ENCODE measurements around the gene SPG11.
A peak's percentile ranks its signal among the peaks of the same experiment; 100 is the strongest.
"Not testable (repeated sequence)": the region's sequence is repeated elsewhere in the genome, so short reads cannot be mapped to it uniquely, and the experiment has no call there.

The SPG11 gene

GRCh38 chr15:44549152-44549551 lies 114.3 kb downstream of the SPG11 start:
- not testable (repeated sequence) for DNase-seq

DNA sequence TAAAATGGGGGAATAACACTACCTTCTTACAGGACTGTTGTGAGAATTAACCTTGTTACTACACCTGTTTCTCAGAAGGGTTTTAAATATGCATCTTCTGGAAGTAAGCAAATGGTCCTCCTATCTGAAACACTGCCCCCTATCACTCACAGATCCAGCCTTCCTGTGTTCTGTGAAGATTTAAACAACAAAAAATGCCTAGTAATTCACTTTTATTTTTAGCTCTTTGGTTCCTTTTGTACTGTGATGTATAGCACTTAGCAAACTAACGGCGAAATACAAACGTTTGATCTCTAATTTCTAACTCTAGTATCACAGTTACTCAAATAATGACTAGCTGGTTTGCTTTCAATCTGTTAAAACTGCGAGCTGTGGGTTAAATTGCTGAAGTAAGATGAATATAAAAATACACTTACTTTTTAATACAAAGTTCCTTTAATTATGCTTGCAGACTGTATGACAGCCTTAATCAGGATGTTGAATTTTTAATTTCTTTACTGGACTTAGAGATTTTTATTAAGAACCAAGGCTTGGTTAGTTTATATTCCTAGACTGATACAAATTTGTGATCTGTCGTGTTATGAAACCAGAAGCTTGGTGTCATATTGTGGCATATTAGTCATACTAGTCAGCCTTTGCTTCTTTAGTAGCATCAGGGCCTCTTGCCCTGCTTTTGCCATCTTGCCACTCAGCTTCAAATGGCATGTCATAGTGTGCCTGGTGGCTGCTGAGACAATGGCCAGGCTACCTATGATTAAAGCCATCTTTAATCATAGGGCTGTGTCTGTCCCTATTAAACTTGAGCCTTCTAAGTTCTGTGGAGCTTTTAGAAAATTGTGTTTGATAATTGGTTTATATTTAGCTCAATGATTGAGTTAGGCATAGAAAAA lies 117.3 kb downstream of the SPG11 start:
- DNase-seq, result no peak

- DNase-seq, result not testable (repeated sequence)
Observed at GRCh38 chr15:44544745-44545144, 118.7 kb downstream of the SPG11 start.

GRCh38 chr15:44542596-44542995 lies 120.9 kb downstream of the SPG11 start:
- DNase-seq, result no peak

DNA sequence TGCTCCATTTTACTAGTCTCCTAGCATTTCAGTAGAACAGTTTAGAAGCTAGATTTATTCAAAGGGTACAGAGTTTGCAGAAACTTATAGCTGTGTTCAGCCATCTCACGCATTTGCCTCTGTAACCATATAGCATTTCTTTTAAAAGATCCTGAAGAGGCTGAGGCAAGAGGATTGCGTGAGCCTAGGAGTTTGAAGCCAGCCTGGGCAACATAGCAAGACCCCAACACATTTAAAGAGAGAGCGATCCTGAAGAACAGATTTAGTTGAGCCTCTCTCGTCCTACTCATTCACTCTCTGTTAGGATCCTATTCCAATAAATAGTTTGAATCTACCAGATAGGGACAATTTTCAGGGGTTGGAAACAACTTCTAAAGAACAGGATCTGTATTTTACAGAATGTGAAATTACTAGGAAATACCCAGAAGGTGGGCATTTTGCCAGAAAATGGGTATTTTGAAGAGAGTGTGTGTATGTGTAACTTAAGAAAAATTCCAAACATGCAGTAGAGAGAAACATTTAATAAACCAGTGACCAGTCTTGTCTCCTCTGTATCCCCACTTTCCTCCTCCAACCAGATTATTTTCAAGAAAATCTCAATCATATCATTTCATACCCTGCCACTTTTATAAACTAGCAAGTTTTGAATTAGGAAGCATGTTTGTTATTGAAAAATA lies 122.0 kb downstream of the SPG11 start:
- no peak for DNase-seq

GRCh38 chr15:44537735-44538240 lies 125.7 kb downstream of the SPG11 start:
- no peak for DNase-seq

GRCh38 chr15:44536962-44537734 lies 126.3 kb downstream of the SPG11 start, which contains the start of gene EIF3J:
TSS of gene EIF3J (plus strand) at chr15:44537147. CDS start at chr15:44537195, 48 bp downstream.
- peak; percentile 69 for DNase-seq

- DNase-seq, result peak; percentile 60
Observed at GRCh38 chr15:44536302-44536961, 127.0 kb downstream of the SPG11 start.

- no peak for DNase-seq
Observed at GRCh38 chr15:44535523-44536301, 127.8 kb downstream of the SPG11 start.

- DNase-seq, result no peak
Observed at GRCh38 chr15:44535092-44535491, 128.4 kb downstream of the SPG11 start.

- DNase-seq, result no peak
Observed at GRCh38 chr15:44532689-44533088, 130.8 kb downstream of the SPG11 start.

GRCh38 chr15:44532275-44532674 lies 131.2 kb downstream of the SPG11 start:
- DNase-seq, result not testable (repeated sequence)

GRCh38 chr15:44530653-44531052 lies 132.8 kb downstream of the SPG11 start:
- DNase-seq, result no peak

GRCh38 chr15:44529864-44530604 lies 133.4 kb downstream of the SPG11 start:
- no peak for DNase-seq

DNA sequence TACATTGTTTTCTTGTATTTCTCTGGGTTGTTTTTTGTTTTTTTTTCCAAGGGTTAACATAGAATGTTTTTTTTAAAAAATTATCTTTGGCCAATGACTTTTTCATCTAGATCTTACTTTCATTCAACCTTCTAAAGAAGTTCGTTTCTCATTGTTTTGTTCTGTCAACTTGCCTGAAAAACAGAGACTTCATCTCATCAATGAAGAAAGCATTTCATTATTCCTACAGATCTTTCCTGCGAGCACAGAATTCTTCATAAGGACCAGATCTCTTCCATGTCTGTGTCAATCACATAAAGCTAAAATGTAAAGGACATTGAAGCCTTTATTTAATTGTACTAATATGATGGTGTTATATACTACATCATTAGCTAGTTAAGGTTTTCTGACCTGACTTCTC lies 136.2 kb downstream of the SPG11 start:
- no peak for DNase-seq

DNA sequence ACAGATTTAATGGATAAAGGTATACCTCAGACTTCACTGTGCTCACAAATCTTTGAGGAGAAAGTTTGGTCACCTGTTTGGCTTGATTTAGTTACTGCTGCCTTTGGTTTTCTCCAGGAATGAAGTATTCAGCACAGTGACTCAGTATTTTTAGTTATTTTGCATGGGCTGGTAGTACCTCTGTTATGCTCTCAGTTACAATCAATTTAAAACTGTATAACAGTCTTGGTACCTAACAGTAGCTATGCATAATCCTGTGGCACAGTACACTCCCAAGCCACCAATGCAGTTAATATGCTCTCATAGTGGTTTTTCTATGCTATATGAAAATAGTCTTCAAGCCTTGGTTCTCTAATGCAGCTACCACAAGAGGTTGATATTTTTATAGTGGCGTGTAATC lies 138.4 kb downstream of the SPG11 start:
- DNase-seq, result no peak

GRCh38 chr15:44519537-44519936 lies 143.9 kb downstream of the SPG11 start:
- no peak for DNase-seq

DNA sequence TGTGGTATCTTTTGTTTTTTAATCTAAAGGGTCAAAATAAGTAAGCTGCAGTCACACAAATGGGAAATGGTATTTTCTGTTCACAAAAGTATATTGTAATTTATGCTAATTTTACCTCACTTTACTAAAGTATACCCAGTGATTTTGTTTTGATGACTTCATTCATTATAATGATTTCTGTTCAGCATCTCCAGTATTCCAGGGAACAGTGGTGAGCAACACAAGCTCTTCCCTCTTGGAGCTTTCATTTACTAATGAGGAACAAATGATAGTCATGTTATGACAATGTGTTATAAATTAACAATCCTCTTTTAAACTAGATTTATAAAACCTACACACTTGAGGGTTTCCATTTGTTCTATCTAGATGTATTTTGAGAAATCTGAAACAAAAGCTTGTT lies 147.0 kb downstream of the SPG11 start:
- DNase-seq, result no peak
